Naive thymus-derived CD8-positive, alpha-beta T cell (primary cell): ENCODE results near the gene ARID5B. TPM values are rescaled to one million over a fixed set of nuclear protein-coding genes. Genes with fewer than 3 reads are reported as not detected.
A peak's percentile ranks its signal among the peaks of the same experiment; 100 is the strongest.

ENCODE experiments used
- ATAC-seq, 2 donors: fragments of 150-1000 bp; cut with Tn5 transposase in 1 of 2; sonication (Bioruptor Pico), chemical (Tn5 transposase) in 1 of 2; 1 replicate in 1 of 2; 2 replicates in 1 of 2; pipeline ENCODE4 v1.10.0; 2021; ENCODE audit warnings: mild to moderate bottlenecking in 2 of 2, moderate library complexity in 2 of 2
- POLR2A ChIA-PET: fragments of 350-600 bp; sonication (Branson Sonifier 250); formaldehyde crosslinking; loops from one replicate; lab custom pipeline; 2021; ENCODE audit warnings: antibody characterized with exemption; lab: Charles Lee
- DNase-seq, 10 donors: peaks; one replicate each; pipeline versions ENCODE4 v3.0.0 to v3.0.0-alpha.2; 2020 to 2022
- H3K27ac Mint-ChIP-seq, 10 donors: one replicate each; pipeline ENCODE4 v1.8.0; 2020 to 2022; ENCODE audit warnings: mild to moderate bottlenecking in 10 of 10, mixed read lengths in 10 of 10, moderate library complexity in 4 of 10, inconsistent platforms in 1 of 10
- H3K27me3 Mint-ChIP-seq, 5 donors: one replicate each; pipeline ENCODE4 v1.8.0; 2021 to 2022; ENCODE audit warnings: mixed read lengths in 5 of 5
- H3K36me3 Mint-ChIP-seq, 3 donors: one replicate each; pipeline ENCODE4 v1.8.0; 2020 to 2022; ENCODE audit warnings: mixed read lengths in 3 of 3, mild to moderate bottlenecking in 2 of 3, inconsistent platforms in 1 of 3
- H3K4me1 Mint-ChIP-seq, 4 donors: one replicate each; pipeline ENCODE4 v1.8.0; 2021 to 2022; ENCODE audit warnings: mixed read lengths in 4 of 4
- H3K4me3 Mint-ChIP-seq, 10 donors: one replicate each; pipeline ENCODE4 v1.8.0; 2020 to 2022; ENCODE audit warnings: mild to moderate bottlenecking in 10 of 10, mixed read lengths in 10 of 10, moderate library complexity in 6 of 10, inconsistent platforms in 1 of 10
- H3K9me3 Mint-ChIP-seq, 9 donors: one replicate each; pipeline ENCODE4 v1.8.0; 2020 to 2022; ENCODE audit warnings: mixed read lengths in 9 of 9, mild to moderate bottlenecking in 3 of 9, inconsistent platforms in 1 of 9, moderate library complexity in 1 of 9
- polyA plus RNA-seq, 3 donors: library from polyadenylated mRNA; unstranded; fragments of 300-500 nt; fragmentation: Illumina TruSeq; gene quantifications; one replicate each; pipeline ENCODE4 v1.2.3, GENCODE V29; 2021
- total RNA-seq, 8 experiments: library from RNA in 2 of 8; stranded (reverse) in 2 of 8; gene quantifications; one replicate each; pipeline ENCODE4 v1.2.3 and lab custom pipeline; 2021 to 2026

Gene ARID5B
- total and polyA plus RNA-seq, 5 experiments from 2014 or later: 9.6 to 22.5 (median 12.6) TPM

- no peak overlapping the region for H3K27ac Mint-ChIP-seq
- POLR2A ChIA-PET: no interaction called here
- no peaks in the 10 kb centered on the region for H3K9me3 Mint-ChIP-seq
- DNase-seq: no peak
- peaks cover 3 to 7% (median 5%) of the 10 kb centered on the region in 4 donors for H3K4me1 Mint-ChIP-seq
- no peak for ATAC-seq
- no peaks in the 10 kb centered on the region for H3K36me3 Mint-ChIP-seq
- H3K4me3 Mint-ChIP-seq: no peak overlapping the region
- H3K27me3 Mint-ChIP-seq: peaks cover 0 to 5% (median 0%) of the 10 kb centered on the region in 5 donors
Measured at GRCh38 chr10:61891906-61892585, 9.5 kb upstream of the ARID5B start.

DNA sequence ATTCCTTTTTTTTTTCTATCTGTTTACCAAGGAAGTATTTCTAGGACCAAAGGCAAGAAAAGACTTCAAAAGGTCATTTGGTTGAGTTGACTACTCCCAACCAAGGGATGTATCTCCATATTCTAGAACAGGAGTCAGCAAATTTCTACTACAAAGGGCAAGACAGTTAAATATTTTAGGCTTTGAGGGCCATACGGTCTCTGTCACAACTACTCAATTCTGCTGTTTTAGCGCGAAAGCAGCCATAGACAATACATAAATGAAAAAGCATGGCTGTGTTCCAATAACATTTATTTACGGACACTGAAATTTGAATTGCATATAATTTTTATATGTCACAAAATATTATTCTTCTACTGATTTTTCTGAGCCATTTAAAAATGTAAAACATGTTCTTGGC is 8.5 kb upstream of the ARID5B start:
- ATAC-seq (no peak), DNase-seq (no peak)
- peaks cover 5 to 16% (median 14%) of the 10 kb centered on the region in 4 donors for H3K4me1 Mint-ChIP-seq
- no peak overlapping the region for H3K27ac Mint-ChIP-seq
- no peaks in the 10 kb centered on the region for H3K9me3 Mint-ChIP-seq
- H3K36me3 Mint-ChIP-seq: no peaks in the 10 kb centered on the region
- POLR2A ChIA-PET: no interaction called here
- no peak overlapping the region for H3K4me3 Mint-ChIP-seq
- H3K27me3 Mint-ChIP-seq: peaks cover 0 to 5% (median 0%) of the 10 kb centered on the region in 5 donors

- Mint-ChIP-seq H3K4me1 (peaks cover 7 to 28% (median 24%) of the 10 kb centered on the region in 4 donors), H3K27me3 (no peaks in the 10 kb centered on the region), H3K9me3 (no peaks in the 10 kb centered on the region), H3K27ac (no peak overlapping the region), H3K4me3 (no peak overlapping the region), H3K36me3 (no peaks in the 10 kb centered on the region)
- ATAC-seq (no peak), DNase-seq (no peak)
- POLR2A ChIA-PET: no interaction called here
Measured at GRCh38 chr10:61894133-61894532, 7.4 kb upstream of the ARID5B start.

GRCh38 chr10:61895898-61896600 is 5.5 kb upstream of the ARID5B start:
- DNase-seq: no peak
- no peaks in the 10 kb centered on the region for H3K36me3 Mint-ChIP-seq
- H3K9me3 Mint-ChIP-seq: no peaks in the 10 kb centered on the region
- no peak overlapping the region for H3K27ac Mint-ChIP-seq
- no peak overlapping the region for H3K4me3 Mint-ChIP-seq
- no peak for ATAC-seq
- H3K27me3 Mint-ChIP-seq: no peaks in the 10 kb centered on the region
- POLR2A ChIA-PET: interaction anchor here (2.1 kb wide), 1 partner anchor 349 kb away, joined by 7 read pairs; no protein-coding TSS in a partner anchor
- peaks cover 7 to 39% (median 32%) of the 10 kb centered on the region in 4 donors for H3K4me1 Mint-ChIP-seq

DNA sequence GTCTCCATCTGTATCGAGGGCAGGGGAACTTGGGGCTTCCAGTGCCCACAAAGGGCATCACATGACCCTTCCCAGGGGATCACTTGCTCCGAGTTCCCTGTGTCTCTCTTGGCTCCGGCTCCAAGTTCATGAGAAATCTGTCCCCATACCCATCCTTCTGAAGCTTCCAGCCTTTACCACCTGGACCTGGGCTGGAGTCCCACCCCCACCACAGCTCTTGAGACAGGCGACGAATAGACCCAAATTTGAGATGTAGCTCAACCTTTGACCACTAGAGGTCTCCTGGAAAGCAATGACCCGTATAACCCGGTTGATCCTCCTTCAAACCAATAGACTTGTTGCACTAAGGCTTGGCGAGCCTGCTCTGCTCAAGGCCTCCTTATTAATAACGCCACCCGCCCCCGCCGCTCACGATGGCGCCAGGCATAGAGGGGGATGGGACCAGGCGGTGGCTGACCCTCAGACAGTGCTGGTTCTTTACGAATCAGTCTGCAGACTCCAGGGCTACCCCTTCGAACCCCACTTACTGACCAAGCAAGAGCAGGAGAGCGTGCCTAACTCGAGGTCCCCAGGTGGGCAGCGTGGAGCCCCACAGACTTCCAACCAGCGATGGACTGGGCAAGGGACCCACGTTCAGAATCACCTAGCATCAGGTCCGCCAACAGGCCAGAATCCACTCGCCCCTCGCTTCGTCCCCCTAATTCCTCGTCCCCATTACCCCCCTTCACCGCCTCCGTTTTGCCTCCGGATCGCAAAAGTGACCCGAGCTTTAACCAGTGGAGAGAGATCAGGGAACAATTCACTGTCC is 4.4 kb upstream of the ARID5B start:
- POLR2A ChIA-PET: interaction anchor here (0.6 to 2.1 kb wide), 5 partner anchors 14 to 852 kb away, joined by 3 to 7 read pairs (median 4); no protein-coding TSS in a partner anchor
- peak; percentile 68 to 73 for ATAC-seq
- H3K9me3 Mint-ChIP-seq: no peaks in the 10 kb centered on the region
- no peaks in the 10 kb centered on the region for H3K27me3 Mint-ChIP-seq
- no peaks in the 10 kb centered on the region for H3K36me3 Mint-ChIP-seq
- peaks cover 7 to 39% (median 32%) of the 10 kb centered on the region in 4 donors for H3K4me1 Mint-ChIP-seq
- H3K4me3 Mint-ChIP-seq: peak overlapping the region; percentile 77 to 89 (median 84)
- DNase-seq: peak in 9 of 10 donors; percentile 32 to 79 (median 60)
- H3K27ac Mint-ChIP-seq: peak overlapping the region in 8 of 10 donors; percentile 39 to 92 (median 84)

DNA sequence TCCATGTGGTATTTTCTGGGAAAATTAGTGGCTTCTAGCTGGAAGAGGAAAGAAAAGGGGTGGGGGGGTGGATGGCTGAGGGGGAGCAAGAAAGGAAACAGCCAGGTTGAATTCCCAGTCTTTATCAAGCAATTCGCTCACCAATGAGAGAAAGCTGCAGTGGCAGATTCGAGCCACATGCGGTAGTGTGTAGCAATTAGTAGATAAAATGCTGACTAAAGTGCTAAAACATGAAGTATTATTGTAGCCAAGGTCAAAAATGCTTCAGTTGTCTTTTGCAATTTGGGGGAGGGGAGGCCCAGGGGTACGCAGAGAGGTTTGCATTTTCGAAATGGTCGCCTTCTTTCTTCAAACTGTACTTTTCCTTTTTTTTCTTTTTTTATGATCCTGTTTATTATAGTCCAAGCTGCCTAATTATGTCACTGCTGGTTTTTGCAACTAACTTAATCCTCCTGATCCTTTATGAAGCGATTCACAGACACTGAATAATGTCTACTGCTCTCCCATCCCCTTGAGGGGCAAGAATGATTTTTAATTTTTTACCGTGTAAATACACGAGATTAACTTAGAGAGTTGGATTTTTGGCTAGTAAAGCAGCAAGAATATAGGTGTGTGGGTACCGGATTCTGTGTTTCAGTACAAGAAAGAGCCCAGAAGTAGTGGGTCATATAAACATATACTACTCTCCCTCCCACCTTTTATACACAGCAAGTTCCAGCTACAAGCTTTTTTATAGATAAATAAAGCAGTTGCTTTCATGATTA is 3.6 kb upstream of the ARID5B start:
- H3K36me3 Mint-ChIP-seq: no peaks in the 10 kb centered on the region
- peaks cover 0 to 4% (median 0%) of the 10 kb centered on the region in 5 donors for H3K27me3 Mint-ChIP-seq
- POLR2A ChIA-PET: interaction anchor here (2.0 to 2.1 kb wide), 2 partner anchors 30 to 347 kb away, joined by 6 to 7 read pairs; no protein-coding TSS in a partner anchor
- peak overlapping the region in 5 of 10 donors; percentile 38 to 92 (median 84) for H3K27ac Mint-ChIP-seq
- DNase-seq (peak in 3 of 10 donors; percentile 5 to 21 (median 9)), ATAC-seq (no peak)
- peak overlapping the region; percentile 8 to 89 (median 82) for H3K4me3 Mint-ChIP-seq
- peaks cover 10 to 39% (median 32%) of the 10 kb centered on the region in 4 donors for H3K4me1 Mint-ChIP-seq
- no peaks in the 10 kb centered on the region for H3K9me3 Mint-ChIP-seq

DNA sequence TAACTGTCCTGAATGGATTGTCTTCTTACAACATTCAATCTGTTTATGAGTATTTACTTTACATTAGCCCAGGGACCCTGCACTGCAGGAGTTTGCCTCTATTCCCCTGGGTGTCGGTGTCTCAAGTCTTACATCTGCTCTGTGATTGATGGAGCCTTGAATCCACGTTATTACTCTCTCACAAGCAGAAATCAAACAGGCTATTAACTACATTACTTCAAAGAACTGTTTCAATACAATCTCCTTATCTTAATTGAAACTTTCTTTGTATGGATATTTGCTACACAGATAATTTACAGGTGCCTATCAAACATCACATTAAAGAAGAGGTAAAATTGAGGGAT is 3.1 kb upstream of the ARID5B start:
- no peaks in the 10 kb centered on the region for H3K36me3 Mint-ChIP-seq
- ATAC-seq (no peak), DNase-seq (no peak)
- peaks cover 10 to 39% (median 32%) of the 10 kb centered on the region in 4 donors for H3K4me1 Mint-ChIP-seq
- H3K27ac Mint-ChIP-seq: peak overlapping the region in 4 of 10 donors; percentile 32 to 92 (median 53)
- peak overlapping the region in 5 of 10 donors; percentile 30 to 88 (median 74) for H3K4me3 Mint-ChIP-seq
- peaks cover 0 to 4% (median 0%) of the 10 kb centered on the region in 5 donors for H3K27me3 Mint-ChIP-seq
- H3K9me3 Mint-ChIP-seq: no peaks in the 10 kb centered on the region
- POLR2A ChIA-PET: interaction anchor here (2.0 kb wide), 1 partner anchor 31 kb away, joined by 6 read pairs; no protein-coding TSS in a partner anchor

GRCh38 chr10:61899069-61899531 is 2.4 kb upstream of the ARID5B start:
- Mint-ChIP-seq H3K9me3 (no peaks in the 10 kb centered on the region), H3K4me1 (peaks cover 10 to 42% (median 35%) of the 10 kb centered on the region in 4 donors), H3K27ac (peak overlapping the region in 9 of 10 donors; percentile 39 to 98 (median 83)), H3K27me3 (peaks cover 0 to 4% (median 0%) of the 10 kb centered on the region in 5 donors), H3K4me3 (peak overlapping the region; percentile 82 to 96 (median 91)), H3K36me3 (no peaks in the 10 kb centered on the region)
- ATAC-seq: no peak
- POLR2A ChIA-PET: interaction anchor here (2.2 kb wide), 1 partner anchor 32 kb away, joined by 10 read pairs; no protein-coding TSS in a partner anchor
- DNase-seq: peak in 1 of 10 donors; percentile 15

GRCh38 chr10:61899663-61899996 is 1.9 kb upstream of the ARID5B start:
- no peak for DNase-seq
- Mint-ChIP-seq H3K27me3 (peaks cover 0 to 4% (median 0%) of the 10 kb centered on the region in 5 donors), H3K27ac (peak overlapping the region; percentile 48 to 99 (median 94)), H3K4me3 (peak overlapping the region; percentile 83 to 96 (median 91)), H3K36me3 (no peaks in the 10 kb centered on the region), H3K9me3 (no peaks in the 10 kb centered on the region), H3K4me1 (peaks cover 13 to 48% (median 40%) of the 10 kb centered on the region in 4 donors)
- ATAC-seq: no peak
- POLR2A ChIA-PET: interaction anchor here (0.9 to 2.2 kb wide), 2 partner anchors 32 to 139 kb away, joined by 6 to 10 read pairs; no protein-coding TSS in a partner anchor

GRCh38 chr10:61899997-61900828 is 1.3 kb upstream of the ARID5B start:
- DNase-seq (peak; percentile 22 to 70 (median 42)), ATAC-seq (peak; percentile 11 to 19)
- peak overlapping the region; percentile 83 to 96 (median 91) for H3K4me3 Mint-ChIP-seq
- peaks cover 14 to 53% (median 44%) of the 10 kb centered on the region in 4 donors for H3K4me1 Mint-ChIP-seq
- H3K36me3 Mint-ChIP-seq: no peaks in the 10 kb centered on the region
- no peaks in the 10 kb centered on the region for H3K9me3 Mint-ChIP-seq
- peaks cover 0 to 4% (median 0%) of the 10 kb centered on the region in 5 donors for H3K27me3 Mint-ChIP-seq
- peak overlapping the region; percentile 85 to 99 (median 94) for H3K27ac Mint-ChIP-seq
- POLR2A ChIA-PET: interaction anchor here (0.7 to 2.2 kb wide), 4 partner anchors 33 to 143 kb away, joined by 3 to 10 read pairs (median 4); no protein-coding TSS in a partner anchor
